GM21529 (cell line): ENCODE results near the gene PSME2.
A peak's percentile ranks its signal among the peaks of the same experiment; 100 is the strongest.

Source experiments
- ATAC-seq: cut with Tn5 transposase; IDR thresholded peaks from one replicate; pipeline ENCODE4 v1.9.1; 2021; ENCODE audit not compliant: unreplicated experiment

The PSME2 gene

DNA sequence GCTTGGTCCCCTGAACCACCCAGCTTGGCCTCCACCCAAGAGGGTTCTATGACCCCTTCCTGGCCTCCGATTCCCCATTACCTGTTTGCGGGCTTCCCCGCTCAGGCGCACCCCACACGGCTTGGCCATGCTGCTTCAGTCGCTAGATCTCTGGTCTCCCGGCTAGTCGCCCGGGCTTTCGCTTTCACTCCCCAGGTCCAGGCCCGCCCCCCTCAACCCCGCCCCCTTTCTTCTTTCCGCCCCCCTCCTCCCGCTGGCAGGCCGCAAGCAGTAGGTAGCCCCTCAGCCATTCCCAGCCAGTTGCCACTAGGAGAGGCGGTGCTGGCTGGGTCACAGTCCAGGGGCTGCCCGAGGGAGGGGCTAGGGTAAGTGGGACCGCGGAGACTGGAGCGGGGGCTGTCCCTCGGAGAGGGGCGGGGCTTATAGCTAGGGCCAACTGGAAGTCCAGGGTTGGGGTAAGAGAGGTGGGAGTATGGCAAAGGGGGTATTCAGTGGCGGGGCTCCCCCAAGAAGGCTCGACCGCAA, at the start of gene PSME2:
Gene PSME2, minus strand, starts transcription at position 158 of the 525 bp plus-strand sequence. Its CDS starts 29 bp downstream, at position 129.
- peak; percentile 65 for ATAC-seq

DNA sequence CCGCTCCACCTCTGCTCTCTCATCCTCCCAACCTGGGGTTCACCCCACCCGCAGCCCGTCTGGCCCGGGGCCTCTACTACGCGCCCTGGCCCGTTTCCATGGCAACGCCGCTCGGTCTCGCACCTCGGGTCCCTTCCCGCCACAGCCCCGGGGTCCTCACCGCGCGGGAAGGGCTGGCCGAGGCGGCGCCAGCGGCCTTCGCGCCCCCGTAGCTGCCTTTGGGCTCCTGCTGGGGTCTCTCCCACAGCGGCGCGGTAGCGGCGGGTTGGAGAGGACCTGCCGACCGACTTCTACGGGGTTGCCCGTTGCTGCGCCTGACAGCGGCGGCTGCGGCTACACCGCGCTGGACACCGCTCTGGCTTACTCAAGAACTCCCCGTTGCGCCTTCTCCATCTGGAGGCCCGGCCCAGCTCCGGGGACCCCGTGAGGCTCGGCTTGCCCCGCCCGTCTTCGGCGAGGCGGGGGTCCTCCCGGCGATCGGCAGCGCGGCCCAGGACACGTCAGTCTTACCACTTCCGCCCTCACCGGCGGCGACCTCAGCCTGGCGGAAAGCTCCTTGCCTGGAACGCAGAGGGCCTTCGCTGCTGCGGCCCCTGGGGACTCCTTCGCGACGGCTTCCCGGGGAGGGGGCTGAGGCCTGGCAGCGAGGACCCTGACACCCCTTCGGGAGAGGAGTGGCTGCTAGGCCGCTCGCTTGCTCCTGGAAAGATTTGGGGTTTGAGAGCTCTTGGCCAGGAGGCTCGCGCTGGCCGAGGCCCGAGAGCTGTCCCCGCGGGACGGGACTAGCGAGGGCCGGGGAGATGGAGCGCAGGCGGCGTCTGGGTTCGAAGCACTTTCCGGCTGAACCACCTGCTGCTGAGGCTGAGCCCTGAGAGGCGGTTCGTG, 49.0 kb upstream of the PSME2 start, which contains the start of gene TM9SF1:
Gene TM9SF1, minus strand, starts transcription at position 256 of the 885 bp plus-strand sequence. CDS start 422 bp downstream, outside the sequence.
- peak; percentile 83 for ATAC-seq

- no peak for ATAC-seq
Measured at GRCh38 chr14:24194873-24195185, 48.4 kb upstream of the PSME2 start.

GRCh38 chr14:24194186-24194872, 47.9 kb upstream of the PSME2 start:
- no peak for ATAC-seq

- ATAC-seq, result no peak
Measured at GRCh38 chr14:24192933-24193332, 46.5 kb upstream of the PSME2 start.

GRCh38 chr14:24190416-24190815, 44.0 kb upstream of the PSME2 start:
- no peak for ATAC-seq

- ATAC-seq, result no peak
Measured at GRCh38 chr14:24189460-24189859, 43.0 kb upstream of the PSME2 start.

- ATAC-seq, result no peak
Measured at GRCh38 chr14:24189059-24189375, 42.6 kb upstream of the PSME2 start.

GRCh38 chr14:24188251-24189058, 42.0 kb upstream of the PSME2 start, which contains the start of gene IPO4:
IPO4 (minus strand) TSS chr14:24188816; CDS start chr14:24188787, 29 bp downstream.
- peak; percentile 85 for ATAC-seq

GRCh38 chr14:24187539-24187915, 41.1 kb upstream of the PSME2 start:
- ATAC-seq, result no peak

DNA sequence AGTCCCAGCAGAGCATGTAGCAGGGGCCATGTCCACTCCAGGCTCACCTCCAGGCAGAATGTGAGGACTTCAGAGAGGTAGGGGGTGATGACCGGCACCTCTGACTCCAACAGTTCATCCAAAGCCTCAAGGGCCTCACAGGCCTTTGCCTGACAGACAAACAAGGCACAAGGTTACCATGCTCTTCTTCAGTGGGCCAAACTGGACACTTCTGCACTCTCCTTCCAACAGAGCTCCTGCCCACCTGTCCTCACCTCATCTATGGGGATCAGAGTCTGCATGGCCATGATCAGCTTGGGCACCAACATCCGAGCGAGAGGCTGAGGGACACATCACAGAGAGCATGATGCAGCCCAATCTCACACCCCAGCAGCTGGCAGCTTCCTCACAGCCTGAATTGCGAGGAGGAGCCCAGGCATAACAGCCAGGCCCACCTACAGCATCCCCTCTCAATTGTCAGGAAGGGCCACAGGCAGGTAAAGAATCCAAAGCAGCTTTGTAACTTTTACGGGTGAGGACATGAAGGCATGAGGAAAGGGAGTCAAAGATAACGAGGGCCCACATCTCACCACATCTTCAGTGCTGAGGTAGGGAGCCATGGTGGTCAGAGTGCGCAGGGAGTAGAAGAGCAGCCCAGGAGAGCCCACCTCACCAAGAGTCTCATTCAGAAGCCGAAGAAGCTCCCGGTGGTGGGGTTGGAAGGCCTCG, 40.6 kb upstream of the PSME2 start:
- no peak for ATAC-seq

DNA sequence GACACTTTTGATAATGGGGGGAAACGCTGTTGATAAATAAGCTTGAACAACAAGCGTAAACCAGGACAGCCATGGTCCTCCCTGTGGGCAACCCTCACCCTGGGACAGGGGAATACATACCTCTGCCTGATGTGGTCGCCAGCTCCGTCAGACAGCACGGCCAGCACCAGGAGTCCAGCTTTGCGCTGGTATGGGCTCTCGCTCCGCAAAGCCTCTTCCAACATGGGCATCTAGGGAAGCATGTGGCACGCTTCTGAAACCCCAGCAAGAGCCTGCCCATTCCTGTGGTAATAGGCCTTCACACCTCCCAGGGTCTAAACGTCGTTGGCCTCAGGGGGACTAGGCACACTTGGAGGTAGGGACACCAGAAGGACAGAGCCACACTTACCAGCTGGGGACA, 39.3 kb upstream of the PSME2 start:
- ATAC-seq, result no peak

- ATAC-seq, result no peak
Measured at GRCh38 chr14:24185026-24185425, 38.6 kb upstream of the PSME2 start.

DNA sequence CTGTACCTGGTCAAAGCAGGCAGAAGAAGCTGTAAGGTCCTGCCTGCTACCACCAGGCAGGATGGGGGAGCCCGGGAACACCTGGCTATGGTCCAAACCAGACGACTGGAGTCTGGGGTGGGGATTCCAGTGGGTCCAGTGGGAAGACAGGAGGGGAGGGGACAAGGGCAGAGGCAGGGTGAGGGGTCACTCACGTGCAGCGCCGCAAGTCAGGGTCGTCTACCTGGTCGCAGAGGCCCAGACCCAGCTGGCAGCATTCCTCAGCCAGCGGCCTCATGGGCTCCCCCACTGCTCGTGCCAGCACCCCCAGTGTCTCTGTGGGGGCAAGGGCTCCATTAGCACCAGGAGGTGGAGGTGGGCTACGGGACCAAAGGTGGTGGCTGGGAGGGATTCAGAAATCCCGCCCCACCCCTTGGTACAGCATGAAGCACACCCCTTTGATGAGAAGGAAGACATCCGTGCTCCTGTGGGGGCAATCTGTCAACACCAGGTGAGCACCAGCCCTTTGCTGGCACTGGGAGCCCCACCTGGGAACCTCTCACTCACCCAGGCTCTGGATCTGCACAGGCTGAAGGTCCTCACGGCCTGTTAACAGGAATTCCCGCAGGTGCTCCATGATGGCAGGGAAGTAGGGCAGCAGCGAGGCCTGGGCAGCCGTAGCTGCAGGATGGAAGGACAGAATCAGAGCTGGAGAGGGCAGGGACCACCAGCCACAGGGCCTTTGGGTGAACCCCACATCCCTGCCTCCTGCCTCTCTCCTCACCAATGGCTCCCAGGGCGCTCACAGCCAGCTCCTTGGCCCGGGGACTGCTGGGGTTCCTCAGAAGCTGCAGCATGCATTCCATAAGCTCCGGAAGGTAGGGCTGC, 37.9 kb upstream of the PSME2 start:
- no peak for ATAC-seq

DNA sequence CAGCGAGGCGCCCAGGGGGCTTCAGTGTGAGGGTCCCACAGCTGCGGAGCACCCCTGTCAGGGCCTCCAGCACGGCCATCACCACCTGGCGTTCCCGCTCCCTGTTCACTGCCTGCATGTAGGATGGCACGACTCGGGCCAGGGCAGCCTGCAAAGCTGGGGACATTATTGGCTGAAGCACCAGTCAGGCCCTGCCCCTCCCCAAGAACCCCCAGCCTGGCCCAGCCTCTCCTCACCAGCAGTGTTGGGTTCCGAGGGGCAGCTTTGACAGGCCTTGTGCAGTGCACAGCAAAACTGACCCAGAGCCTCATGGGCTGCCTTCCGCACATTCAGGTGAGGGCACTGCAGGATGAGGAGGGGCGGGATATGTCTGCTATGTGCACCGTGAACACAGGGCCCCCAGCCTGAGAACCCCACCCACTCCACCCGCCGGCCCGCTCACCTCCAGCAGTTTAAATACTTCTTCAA, 36.6 kb upstream of the PSME2 start:
- ATAC-seq, result no peak

- no peak for ATAC-seq
Measured at GRCh38 chr14:24182110-24182882, 35.9 kb upstream of the PSME2 start.

DNA sequence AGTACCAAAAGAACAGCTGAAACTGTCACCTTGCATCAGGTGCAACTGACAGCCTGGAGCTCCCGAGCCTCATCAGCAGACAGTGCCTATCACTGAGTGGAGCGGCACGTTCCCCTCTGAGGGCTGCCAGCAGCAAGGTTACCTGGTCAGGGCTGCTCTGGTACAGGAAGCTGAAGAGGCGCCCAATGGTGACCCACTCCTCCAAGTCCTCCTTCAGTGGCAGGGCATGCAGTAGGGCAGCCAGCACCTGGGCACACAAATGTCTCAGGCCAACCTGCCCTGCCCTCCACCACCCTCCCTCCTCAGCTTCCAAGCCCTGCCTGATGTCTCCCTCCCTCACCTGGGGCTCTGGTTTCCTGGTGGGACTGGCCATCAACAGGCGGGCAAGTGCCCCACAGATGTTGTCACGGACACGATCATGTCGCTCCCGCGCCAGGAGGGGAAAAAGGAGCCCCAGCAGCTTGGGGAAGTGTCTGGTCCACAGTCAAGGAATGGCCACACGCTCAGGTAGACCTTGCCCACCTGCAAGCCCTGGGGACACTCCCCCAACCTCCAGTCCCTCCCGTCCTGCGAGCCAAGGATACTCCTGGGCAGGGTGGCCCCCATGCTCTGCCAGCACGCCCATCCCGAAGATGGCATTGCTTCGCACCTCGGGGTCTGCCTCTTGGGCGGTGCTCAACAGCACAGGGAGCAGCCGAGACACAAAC, 35.1 kb upstream of the PSME2 start:
- no peak for ATAC-seq
